K562 (cell line): ENCODE measurements around the gene TRAIP. TPM values are rescaled to one million over a fixed set of nuclear protein-coding genes. Genes with fewer than 3 reads are reported as not detected.

Experiments
- ATAC-seq: fragments of 200-7000 bp; cut with Tn5 transposase; 3 replicates; pipeline ENCODE4 v1.9.1; 2020; ENCODE audit warnings: moderate library complexity
- BruUV-seq: library from RNA; stranded (reverse); fragments of 400-500 nt; replicated peaks from 2 replicates; lab custom pipeline; 2021; lab: Mats Ljungman, UMichigan
- CTCF ChIA-PET: fragments of 300-600 bp; formaldehyde crosslinking; extraction: SDS; loops from one replicate; lab custom pipeline; 2021; ENCODE audit warnings: low intra/inter-chr PET ratio; lab: Yijun Ruan, JAX
- POLR2A ChIA-PET: fragments of 300-600, 350-650 bp; sonication (Branson Sonifier 250); formaldehyde crosslinking; extraction: SDS; loops from one replicate; lab custom pipeline; 2021; ENCODE audit warnings: antibody characterized with exemption, inconsistent platforms; lab: Yijun Ruan, JAX
- DNase-seq, 4 experiments: peaks; one replicate each; pipeline versions ENCODE4 v3.0.0 to v3.0.0-alpha.2; 2011 to 2018; ENCODE audit warnings: low spot score in 3 of 4, mixed read lengths in 3 of 4; ENCODE audit errors: extremely low read depth in 1 of 4
- FAIRE-seq: peaks from 2 replicates; lab custom pipeline; 2011; peaks lifted over from hg19 to GRCh38; lab: Jason Lieb, UNC
- H2AFZ ChIP-seq: 2 replicates; pipeline ENCODE4 v1.6.0; 2011; ENCODE audit warnings: low read depth, low read length, control low read depth, inconsistent platforms
- H3K27ac ChIP-seq: fragments of 200-600 bp; 3 replicates; pipeline ENCODE4 v1.8.0; 2011; ENCODE audit warnings: low read depth, mild to moderate bottlenecking, control low read depth, inconsistent platforms, low read length, moderate library complexity, mixed read lengths; ENCODE audit errors: extremely low read depth
- H3K27me3 ChIP-seq, 2 experiments: fragments of 300-600 bp in 1 of 2; 2 replicates in 1 of 2; 3 replicates in 1 of 2; pipeline versions ENCODE4 v1.6.0 to v1.8.0; 2011; ENCODE audit warnings: inconsistent platforms in 2 of 2, low read length in 2 of 2, mild to moderate bottlenecking in 1 of 2, mixed read lengths in 1 of 2, moderate library complexity in 1 of 2; ENCODE audit not compliant: control insufficient read depth in 2 of 2, insufficient read depth in 2 of 2
- H3K36me3 ChIP-seq: fragments of 300-600 bp; 3 replicates; pipeline ENCODE4 v1.8.0; 2011; ENCODE audit warnings: mild to moderate bottlenecking, low read length, inconsistent platforms; ENCODE audit not compliant: control insufficient read depth, insufficient read depth
- H3K4me1 ChIP-seq, 2 experiments: fragments of 200-600 bp in 1 of 2; replicated peaks in 1 of 2; 2 replicates in 1 of 2; 3 replicates in 1 of 2; pipeline versions ENCODE4 v1.5.1 to v1.8.0; 2011; ENCODE audit warnings: inconsistent platforms in 2 of 2, low read length in 2 of 2, mild to moderate bottlenecking in 1 of 2, mixed read lengths in 1 of 2, moderate library complexity in 1 of 2; ENCODE audit not compliant: control insufficient read depth in 2 of 2, insufficient read depth in 2 of 2
- H3K4me2 ChIP-seq: 2 replicates; pipeline ENCODE4 v1.6.1; 2011; ENCODE audit warnings: low read length, control low read depth, inconsistent platforms, mixed read lengths; ENCODE audit not compliant: insufficient read depth
- H3K4me3 ChIP-seq: fragments of 200-600 bp; sonication (generic), shearing (Covaris generic); 2 replicates; pipeline ENCODE4 v1.5.1; 2016; ENCODE audit warnings: control low read depth, inconsistent platforms
- H3K79me2 ChIP-seq: fragments of 200-600 bp; 3 replicates; pipeline ENCODE4 v1.8.0; 2011; ENCODE audit warnings: low read length, inconsistent platforms; ENCODE audit not compliant: control insufficient read depth, insufficient read depth
- H3K9ac ChIP-seq, 2 experiments: 2 replicates each; pipeline versions ENCODE4 v1.6.0 to v1.6.1; 2011; ENCODE audit warnings: low read depth in 2 of 2, low read length in 2 of 2, control low read depth in 1 of 2, inconsistent platforms in 1 of 2, mild to moderate bottlenecking in 1 of 2, mixed read lengths in 1 of 2; ENCODE audit not compliant: insufficient read depth in 1 of 2
- H3K9me1 ChIP-seq: one replicate; pipeline ENCODE4 v1.6.0; 2011; ENCODE audit warnings: inconsistent platforms, mild to moderate bottlenecking, low read length, moderate library complexity; ENCODE audit not compliant: control insufficient read depth, insufficient read depth
- H3K9me3 ChIP-seq: replicated peaks from 2 replicates; pipeline ENCODE4 v1.5.1; 2011; ENCODE audit warnings: low read depth, low read length, inconsistent platforms; ENCODE audit not compliant: control insufficient read depth, insufficient read depth
- H4K20me1 ChIP-seq: replicated peaks from 2 replicates; pipeline ENCODE4 v1.6.1; 2011; ENCODE audit warnings: low read length, inconsistent platforms, mixed read lengths; ENCODE audit not compliant: control insufficient read depth, insufficient read depth
- CTCF ChIP-seq, 3 experiments: IDR thresholded peaks in 2 of 3; conservative IDR thresholded peaks in 1 of 3; 2 replicates each; pipeline ENCODE4 v1.5.1; 2011 to 2012; ENCODE audit warnings: low read length in 3 of 3, mild to moderate bottlenecking in 3 of 3, control low read depth in 2 of 3, improper control_type of control experiment in 1 of 3, inconsistent platforms in 1 of 3, low read depth in 1 of 3, mixed read lengths in 1 of 3, moderate library complexity in 1 of 3; ENCODE audit not compliant: insufficient read depth in 2 of 3
- KAT8 ChIP-seq: fragments of 450-650 bp; IDR thresholded peaks from 2 replicates; pipeline ENCODE4 v1.6.1; 2016; ENCODE audit warnings: low read depth, mild to moderate bottlenecking
- RBM25 ChIP-seq: fragments of 200-400 bp; formaldehyde crosslinking; IDR thresholded peaks from 2 replicates; pipeline ENCODE4 v1.6.1; 2018; ENCODE audit warnings: low read length, low read depth, moderate library complexity; ENCODE audit not compliant: severe bottlenecking
- STAT5A ChIP-seq: IDR thresholded peaks from 2 replicates; pipeline ENCODE4 v1.6.1; 2012; ENCODE audit warnings: low read length, inconsistent platforms, borderline replicate concordance
- TARDBP ChIP-seq: fragments of 450-650 bp; IDR thresholded peaks from 2 replicates; pipeline ENCODE4 v1.6.1; 2016
- ZNF232 ChIP-seq: sonication (generic); formaldehyde crosslinking; IDR thresholded peaks from 2 replicates; pipeline ENCODE4 v1.8.0; 2022; ENCODE audit warnings: mild to moderate bottlenecking, missing genetic modification reagents
- ZNF740 ChIP-seq, 3 experiments: fragments of 200-800 bp in 1 of 3; sonication (Bioruptor generic) in 1 of 3; sonication (generic) in 1 of 3; formaldehyde crosslinking in 1 of 3; IDR thresholded peaks; 2 replicates each; pipeline versions ENCODE4 v1.6.1 to v1.8.0; 2016 to 2022; ENCODE audit warnings: mild to moderate bottlenecking in 2 of 3, missing compliant biosample characterization in 2 of 3, missing genetic modification characterization in 2 of 3, missing genetic modification reagents in 1 of 3
- ZSCAN29 ChIP-seq: fragments of 450-650 bp; IDR thresholded peaks from 2 replicates; pipeline ENCODE4 v1.6.1; 2017
- WGBS: fragments of 100-300 bp; shearing (Covaris generic); methylation state at CpG from one replicate; pipeline ENCODE4 v1.1.6; 2016; ENCODE audit warnings: low coverage, mixed read lengths; ENCODE audit not compliant: insufficient coverage; ENCODE audit errors: missing lambda C conversion rate; 5-methylcytosine and 5-hydroxymethylcytosine counted together
- in situ Hi-C: fragments of 300-500 bp; cut with MboI; formaldehyde crosslinking; loops from 4 replicates; pipeline ENCODE4 v1.15.0; 2018; ENCODE audit warnings: inconsistent platforms, mixed read lengths
- intact Hi-C: fragments of 100-400 bp; cut with micrococcal nuclease; formaldehyde crosslinking; loops from 2 replicates; pipeline ENCODE4 v1.14.2; 2022
- polyA plus RNA-seq, 8 experiments: library from polyadenylated mRNA; depleted of rRNA in 4 of 8; stranded (reverse) in 5 of 8; unstranded in 3 of 8; fragments of >200 nt; fragmentation: Nextera tagmentation in 2 of 8; fragmentation: Illumina TruSeq in 1 of 8; extraction: Ambion mirVana in 2 of 8; extraction: Trizol in 1 of 8; gene quantifications; 2 replicates each; pipeline versions ENCODE4 v1.2.1 to v1.2.3, GENCODE V29; 2011 to 2014; ENCODE audit warnings: inconsistent platforms in 1 of 8, missing spikeins in 1 of 8
- total RNA-seq, 7 experiments: library from RNA; depleted of rRNA in 6 of 7; stranded (reverse); fragments of >200 nt in 6 of 7; fragmentation: Illumina TruSeq in 2 of 7; extraction: Trizol in 2 of 7; gene quantifications; 2 replicates each; pipeline versions ENCODE4 v1.2.1 to v1.2.3, GENCODE V29; 2011 to 2021; ENCODE audit warnings: low replicate concordance in 1 of 7

Gene TRAIP
- total and polyA plus RNA-seq, 9 of the 15 experiments (the other 6 are each of a cell fraction or from before 2014, with no cell fraction given): 14.3 to 38.6 (median 21.2) TPM

GRCh38 chr3:49899815-49900214 is 43.5 kb upstream of the TRAIP start (continued):
- no peak for TF ChIP-seq ZSCAN29
- no peak for TF ChIP-seq KAT8
- no peak for TF ChIP-seq STAT5A
- TF ChIP-seq RBM25: no peak
- TF ChIP-seq TARDBP: no peak
- TF ChIP-seq, all 486 proteins: peak for 3

- Histone ChIP-seq H3K4me2 (no peak overlapping the region), H3K9ac (peak overlapping the region in 1 of 2 experiments; percentile 52; a peak in 2 of 4 replicates), H3K27me3 (no peaks in the 10 kb centered on the region), H4K20me1 (no peaks in the 10 kb centered on the region), H3K4me1 (peaks cover 9 to 34% of the 10 kb centered on the region in 2 experiments; a peak in 4 of 5 replicates), H3K9me1 (no peaks in the 10 kb centered on the region), H3K36me3 (peaks cover 4% of the 10 kb centered on the region; the same call in 1 of the 3 replicates), H2AFZ (no peak overlapping the region), H3K4me3 (no peak overlapping the region), H3K79me2 (peaks cover 8% of the 10 kb centered on the region; the same call in 2 of the 3 replicates), H3K9me3 (no peaks in the 10 kb centered on the region), H3K27ac (no peak overlapping the region)
- POLR2A ChIA-PET: interaction anchor here (0.7 kb wide), 1 partner anchor 198 kb away, joined by 4 read pairs; no protein-coding TSS in a partner anchor
- in situ Hi-C loops (no loop called here), intact Hi-C loops (no loop called here)
- DNase-seq (no peak), FAIRE-seq (no peak), ATAC-seq (no peak)
- WGBS: 43% methylated on average over 4 of the region's 6 CpGs
- CTCF ChIA-PET: no interaction called here
- no TSS peak for BruUV-seq
- TF ChIP-seq ZNF740 (CRISPR knock-in tag; IDR thresholded peaks at IDR 0.05) (no peak), ZNF740 (tag; IDR thresholded peaks at IDR 0.05) (no peak), CTCF (IDR thresholded peaks at IDR 0.05 in 2 of 3, conservative IDR thresholded peaks at IDR 0.05 in 1 of 3; ENCODE audit: insufficient read depth in 2 of 3, low read depth in 1 of 3, low read length in 3 of 3) (0 out of 6 replicates have a peak, but pooled peaks of 1 of the 3 experiments have one; percentile 2), ZNF232 (CRISPR knock-in tag) (no peak)
These were observed 42.6 kb upstream of the TRAIP start for GRCh38 chr3:49898991-49899390.
